ENCODE data around the gene HERC2.

Gene HERC2

DNA sequence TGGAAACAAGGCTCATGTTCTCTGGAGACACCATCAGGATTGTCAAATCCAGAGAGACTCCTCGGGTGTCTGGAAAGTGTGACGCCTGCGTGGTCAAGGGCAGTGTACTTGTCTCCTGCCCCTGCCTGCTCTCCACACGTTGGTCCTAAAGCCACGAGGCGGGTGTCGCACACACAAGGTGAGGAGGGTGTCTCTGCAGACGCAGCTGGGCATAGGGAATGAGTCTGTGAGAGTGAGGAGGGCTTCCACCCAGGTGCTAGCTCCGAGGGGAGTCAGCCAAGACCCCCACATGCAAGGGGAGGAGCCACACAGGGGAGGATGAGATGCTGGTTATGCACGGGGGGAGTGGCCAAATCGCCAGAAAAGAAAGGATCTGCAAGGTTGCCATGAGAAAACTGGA is 194.9 kb downstream of the HERC2 start:
- TF ChIP-seq, protein P1, sequence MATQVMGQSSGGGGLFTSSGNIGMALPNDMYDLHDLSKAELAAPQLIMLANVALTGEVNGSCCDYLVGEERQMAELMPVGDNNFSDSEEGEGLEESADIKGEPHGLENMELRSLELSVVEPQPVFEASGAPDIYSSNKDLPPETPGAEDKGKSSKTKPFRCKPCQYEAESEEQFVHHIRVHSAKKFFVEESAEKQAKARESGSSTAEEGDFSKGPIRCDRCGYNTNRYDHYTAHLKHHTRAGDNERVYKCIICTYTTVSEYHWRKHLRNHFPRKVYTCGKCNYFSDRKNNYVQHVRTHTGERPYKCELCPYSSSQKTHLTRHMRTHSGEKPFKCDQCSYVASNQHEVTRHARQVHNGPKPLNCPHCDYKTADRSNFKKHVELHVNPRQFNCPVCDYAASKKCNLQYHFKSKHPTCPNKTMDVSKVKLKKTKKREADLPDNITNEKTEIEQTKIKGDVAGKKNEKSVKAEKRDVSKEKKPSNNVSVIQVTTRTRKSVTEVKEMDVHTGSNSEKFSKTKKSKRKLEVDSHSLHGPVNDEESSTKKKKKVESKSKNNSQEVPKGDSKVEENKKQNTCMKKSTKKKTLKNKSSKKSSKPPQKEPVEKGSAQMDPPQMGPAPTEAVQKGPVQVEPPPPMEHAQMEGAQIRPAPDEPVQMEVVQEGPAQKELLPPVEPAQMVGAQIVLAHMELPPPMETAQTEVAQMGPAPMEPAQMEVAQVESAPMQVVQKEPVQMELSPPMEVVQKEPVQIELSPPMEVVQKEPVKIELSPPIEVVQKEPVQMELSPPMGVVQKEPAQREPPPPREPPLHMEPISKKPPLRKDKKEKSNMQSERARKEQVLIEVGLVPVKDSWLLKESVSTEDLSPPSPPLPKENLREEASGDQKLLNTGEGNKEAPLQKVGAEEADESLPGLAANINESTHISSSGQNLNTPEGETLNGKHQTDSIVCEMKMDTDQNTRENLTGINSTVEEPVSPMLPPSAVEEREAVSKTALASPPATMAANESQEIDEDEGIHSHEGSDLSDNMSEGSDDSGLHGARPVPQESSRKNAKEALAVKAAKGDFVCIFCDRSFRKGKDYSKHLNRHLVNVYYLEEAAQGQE (IDR thresholded peaks at IDR 0.05; ENCODE audit: insufficient read depth in 1 of 2, low read depth in 2 of 2, low read length in 2 of 2): no peak
- TF ChIP-seq FOXP2 (optimal IDR thresholded peaks at IDR 0.05; ENCODE audit: borderline replicate concordance, extremely low read depth, extremely low read length, insufficient read depth) (no peak), TAF1 (IDR thresholded peaks at IDR 0.05; ENCODE audit: borderline replicate concordance, insufficient read depth, low read length) (no peak), SIN3A (IDR thresholded peaks at IDR 0.05; ENCODE audit: borderline replicate concordance, insufficient read depth, low read length) (no peak), POLR2AphosphoS5 (IDR thresholded peaks at IDR 0.05; ENCODE audit: low read depth, low read length) (no peak)

DNA sequence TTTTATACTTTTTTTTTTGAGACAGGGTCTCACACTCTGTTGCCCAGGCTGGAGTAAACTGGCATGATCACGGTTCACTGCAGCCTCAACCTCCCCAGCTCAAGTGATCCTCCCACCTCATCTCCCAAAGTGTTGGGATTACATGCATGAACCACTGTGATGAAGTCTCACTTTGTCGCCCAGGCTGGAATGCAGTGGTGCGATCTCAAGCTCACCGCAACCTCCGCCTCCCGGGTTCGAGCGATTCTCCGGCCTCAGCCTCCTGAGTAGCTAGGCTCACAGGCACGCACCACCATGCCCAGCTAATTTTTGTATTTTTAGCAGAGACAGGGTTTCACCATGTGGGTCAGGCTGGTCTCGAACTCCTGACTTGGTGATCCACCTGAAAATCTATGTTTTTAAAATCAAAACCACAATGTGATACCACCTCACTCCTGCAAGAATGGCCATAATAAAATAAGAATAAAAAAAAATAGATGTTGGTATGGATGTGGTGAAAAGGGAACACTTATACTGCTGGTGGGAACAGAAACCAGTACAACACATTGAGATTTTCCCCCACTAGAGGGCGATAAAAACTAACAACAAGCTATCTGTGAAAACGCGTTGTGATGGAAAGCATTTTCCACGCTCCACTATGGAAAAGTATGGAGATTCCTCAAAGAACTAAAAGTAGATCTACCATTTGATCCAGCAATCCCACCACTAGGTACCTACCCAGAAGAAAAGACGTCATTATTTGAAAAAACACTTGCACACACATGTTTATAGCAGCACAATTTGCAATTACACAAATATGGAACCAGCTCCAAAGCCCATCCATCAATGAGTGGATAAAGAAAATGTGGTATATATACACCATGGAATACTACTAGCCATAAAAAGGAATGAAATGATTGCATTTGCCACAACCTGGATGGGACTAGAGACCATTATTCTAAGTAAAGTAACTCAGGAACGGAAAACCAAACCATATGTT is 196.0 kb downstream of the HERC2 start:
- TF ChIP-seq SIN3A (IDR thresholded peaks at IDR 0.05; ENCODE audit: borderline replicate concordance, insufficient read depth, low read length) (no peak), TAF1 (IDR thresholded peaks at IDR 0.05; ENCODE audit: borderline replicate concordance, insufficient read depth, low read length) (no peak), POLR2AphosphoS5 (IDR thresholded peaks at IDR 0.05; ENCODE audit: low read depth, low read length) (no peak), FOXP2 (optimal IDR thresholded peaks at IDR 0.05; ENCODE audit: borderline replicate concordance, extremely low read depth, extremely low read length, insufficient read depth) (no peak)
- TF ChIP-seq, protein P1 (IDR thresholded peaks at IDR 0.05; ENCODE audit: insufficient read depth in 1 of 2, low read depth in 2 of 2, low read length in 2 of 2): no peak

DNA sequence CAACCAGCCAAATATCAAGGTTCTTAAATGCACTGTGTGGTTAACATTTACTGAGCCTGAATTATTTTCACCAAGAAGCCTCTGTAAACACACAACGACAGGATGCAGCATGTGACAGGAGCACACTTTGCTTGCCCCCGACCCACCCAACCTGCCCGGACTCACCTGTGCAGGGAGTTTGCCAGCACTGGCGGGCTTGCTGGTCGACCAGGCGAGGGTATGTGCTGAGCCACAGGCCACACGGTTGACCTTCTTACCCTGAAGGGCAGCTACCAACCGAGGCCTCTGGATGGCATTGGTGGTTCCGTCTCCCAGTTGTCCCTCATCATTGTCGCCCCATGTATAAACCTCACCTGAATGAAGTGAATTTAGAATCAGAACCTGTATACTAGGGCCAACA is 197.1 kb downstream of the HERC2 start:
- TF ChIP-seq FOXP2 (optimal IDR thresholded peaks at IDR 0.05; ENCODE audit: borderline replicate concordance, extremely low read depth, extremely low read length, insufficient read depth) (no peak), SIN3A (IDR thresholded peaks at IDR 0.05; ENCODE audit: borderline replicate concordance, insufficient read depth, low read length) (no peak), TAF1 (IDR thresholded peaks at IDR 0.05; ENCODE audit: borderline replicate concordance, insufficient read depth, low read length) (no peak), POLR2AphosphoS5 (IDR thresholded peaks at IDR 0.05; ENCODE audit: low read depth, low read length) (no peak)
- TF ChIP-seq, protein P1 (IDR thresholded peaks at IDR 0.05; ENCODE audit: insufficient read depth in 1 of 2, low read depth in 2 of 2, low read length in 2 of 2): no peak

DNA sequence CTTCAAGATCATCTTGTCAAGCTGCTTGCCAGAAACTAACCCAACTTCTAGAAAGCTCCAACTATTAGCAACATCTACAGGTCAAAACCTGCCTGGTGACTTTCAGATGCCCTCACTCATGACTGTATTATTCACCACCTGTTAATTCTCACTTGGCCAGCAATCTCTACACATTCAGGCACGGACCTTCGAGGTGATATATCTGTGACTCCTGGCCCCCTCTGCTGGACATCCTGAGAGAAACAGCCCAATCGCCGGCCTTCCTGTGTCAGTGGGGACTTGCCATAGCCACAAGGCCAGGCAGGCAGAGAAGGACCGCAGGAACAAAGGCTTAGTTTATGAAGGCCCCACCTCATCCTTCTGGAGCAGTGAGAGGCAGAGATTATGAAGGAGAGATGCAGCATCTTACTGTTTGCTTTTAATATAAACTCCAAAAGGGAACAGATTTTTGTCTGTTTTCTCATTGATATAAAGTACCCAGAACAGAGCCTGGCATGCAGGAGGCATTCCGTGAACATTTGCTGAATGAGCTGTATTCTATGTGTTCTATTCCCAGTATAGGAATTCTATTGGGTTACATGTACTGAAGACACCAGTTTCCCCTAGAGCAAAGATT is 198.5 kb downstream of the HERC2 start:
- TF ChIP-seq TAF1 (IDR thresholded peaks at IDR 0.05; ENCODE audit: borderline replicate concordance, insufficient read depth, low read length): no peak
- TF ChIP-seq FOXP2 (optimal IDR thresholded peaks at IDR 0.05; ENCODE audit: borderline replicate concordance, extremely low read depth, extremely low read length, insufficient read depth): no peak
- no peak for TF ChIP-seq POLR2AphosphoS5 (IDR thresholded peaks at IDR 0.05; ENCODE audit: low read depth, low read length)
- no peak for TF ChIP-seq SIN3A (IDR thresholded peaks at IDR 0.05; ENCODE audit: borderline replicate concordance, insufficient read depth, low read length)
- TF ChIP-seq, protein P1 (IDR thresholded peaks at IDR 0.05; ENCODE audit: insufficient read depth in 1 of 2, low read depth in 2 of 2, low read length in 2 of 2): no peak

All from PFSK-1 (cell line).